Upper lobe of left lung (tissue), 4 donors: ENCODE data around the gene GPR62.

Source experiments
- POLR2A ChIP-seq, 4 donors: fragments of 450-650 bp; IDR thresholded peaks; one replicate each; pipeline ENCODE4 v1.5.1; 2016 to 2017; ENCODE audit warnings: antibody characterized with exemption in 4 of 4, mild to moderate bottlenecking in 2 of 4
- TF ChIP-seq, protein P1 (sequence below), 6 experiments: fragments of 450-650 bp in 4 of 6; fragments of 200-600 bp in 2 of 6; sonication (generic) in 2 of 6; IDR thresholded peaks; one replicate each; pipeline ENCODE4 v1.5.1; 2016 to 2019; ENCODE audit warnings: antibody characterized with exemption in 6 of 6

- TF ChIP-seq, protein P1, sequence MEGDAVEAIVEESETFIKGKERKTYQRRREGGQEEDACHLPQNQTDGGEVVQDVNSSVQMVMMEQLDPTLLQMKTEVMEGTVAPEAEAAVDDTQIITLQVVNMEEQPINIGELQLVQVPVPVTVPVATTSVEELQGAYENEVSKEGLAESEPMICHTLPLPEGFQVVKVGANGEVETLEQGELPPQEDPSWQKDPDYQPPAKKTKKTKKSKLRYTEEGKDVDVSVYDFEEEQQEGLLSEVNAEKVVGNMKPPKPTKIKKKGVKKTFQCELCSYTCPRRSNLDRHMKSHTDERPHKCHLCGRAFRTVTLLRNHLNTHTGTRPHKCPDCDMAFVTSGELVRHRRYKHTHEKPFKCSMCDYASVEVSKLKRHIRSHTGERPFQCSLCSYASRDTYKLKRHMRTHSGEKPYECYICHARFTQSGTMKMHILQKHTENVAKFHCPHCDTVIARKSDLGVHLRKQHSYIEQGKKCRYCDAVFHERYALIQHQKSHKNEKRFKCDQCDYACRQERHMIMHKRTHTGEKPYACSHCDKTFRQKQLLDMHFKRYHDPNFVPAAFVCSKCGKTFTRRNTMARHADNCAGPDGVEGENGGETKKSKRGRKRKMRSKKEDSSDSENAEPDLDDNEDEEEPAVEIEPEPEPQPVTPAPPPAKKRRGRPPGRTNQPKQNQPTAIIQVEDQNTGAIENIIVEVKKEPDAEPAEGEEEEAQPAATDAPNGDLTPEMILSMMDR (IDR thresholded peaks at IDR 0.05), result no peak
- TF ChIP-seq POLR2A (IDR thresholded peaks at IDR 0.05), result no peak
These were observed 22.5 kb upstream of the GPR62 start for GRCh38 chr3:51932471-51933370.
